ENCODE data around the gene CA4.

- no peak for TF ChIP-seq CTCF (IDR thresholded peaks at IDR 0.05; ENCODE audit: poor library complexity)
- no peak for TF ChIP-seq EZH2 (IDR thresholded peaks at IDR 0.05; ENCODE audit: borderline replicate concordance)
- TF ChIP-seq EZH2phosphoT487 (IDR thresholded peaks at IDR 0.05; ENCODE audit: low read depth, severe bottlenecking, unreplicated experiment): no peak
Measured at GRCh38 chr17:60108712-60109111, 41.1 kb upstream of the CA4 start.

All from hepatocyte (in vitro differentiated cells).